ENCODE data around the gene POLR2J3. TPM values are rescaled to one million over a fixed set of nuclear protein-coding genes. Genes with fewer than 3 reads are reported as not detected.
A peak's percentile ranks its signal among the peaks of the same experiment; 100 is the strongest.
"Not testable (repeated sequence)": the region's sequence is repeated elsewhere in the genome, so short reads cannot be mapped to it uniquely, and the experiment has no call there.

The POLR2J3 gene
- total RNA-seq, result 192 and 217 TPM in 2 replicates
- 43.5 TPM for total RNA-seq (2013)
- polyA plus RNA-seq, result 76.7 and 166 TPM in 2 replicates
- polyA minus RNA-seq, result 85.1 and 195 TPM in 2 replicates

DNA sequence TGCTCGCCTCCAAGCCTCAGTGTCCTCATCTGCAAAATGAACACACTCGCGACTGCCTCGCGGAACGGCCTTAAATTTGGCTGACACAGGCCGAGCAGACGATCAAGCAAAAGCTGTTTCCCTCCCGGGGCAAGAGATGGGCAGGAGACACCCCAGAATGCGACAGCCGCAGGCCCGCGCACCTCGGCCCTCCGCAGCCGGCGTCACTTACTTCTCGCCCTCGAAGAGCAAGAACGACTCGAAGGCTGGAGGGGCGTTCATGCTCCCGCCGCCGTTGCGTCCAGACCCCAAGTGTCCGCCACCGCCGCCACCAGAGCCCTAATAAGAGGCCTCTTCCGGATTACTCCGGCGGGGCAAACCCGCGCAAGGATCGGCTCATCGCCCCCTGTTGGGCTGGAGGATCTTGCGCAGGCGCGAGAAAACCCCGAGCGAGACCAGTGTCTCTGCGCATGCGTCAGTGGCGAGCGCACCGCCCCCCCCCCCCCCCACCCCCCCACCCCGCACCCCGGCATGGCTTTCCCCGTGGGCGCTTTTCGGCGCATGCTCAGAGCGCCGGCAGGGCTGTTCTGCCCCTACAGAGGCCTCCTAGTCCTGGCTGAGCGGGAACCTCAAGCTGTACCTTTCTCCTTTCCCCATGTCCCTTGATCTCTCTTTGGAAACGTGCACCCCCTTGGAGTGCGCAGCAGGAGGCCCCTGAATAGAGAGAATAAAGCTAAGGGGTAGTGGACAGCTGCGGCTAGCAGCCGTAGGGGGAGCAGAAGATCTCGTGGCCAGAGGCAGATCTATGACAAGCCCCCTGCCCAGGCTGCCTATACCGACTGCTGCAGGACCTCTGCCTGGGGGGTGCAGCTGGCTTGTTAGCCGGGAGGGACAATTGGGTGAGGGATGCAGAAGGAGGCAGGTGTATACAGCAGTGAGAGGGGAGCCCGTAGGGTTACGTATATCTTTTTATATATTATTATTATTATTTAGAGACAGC is at the start of gene POLR2J3:
TSS of gene POLR2J3 (minus strand) at position 323 of the 979 bp plus-strand sequence. CDS start at position 261, 62 bp downstream.
- H3K27me3 ChIP-seq (replicated peaks in 1 of 4; ENCODE audit: control extremely low read depth in 1 of 4, control insufficient read depth in 3 of 4, insufficient read depth in 4 of 4, low read length in 3 of 4); H3K36me3 ChIP-seq (replicated peaks in 1 of 2; ENCODE audit: control extremely low read depth in 1 of 2, control insufficient read depth in 1 of 2, extremely low read depth in 1 of 2, insufficient read depth in 2 of 2, low read length in 1 of 2); H4K20me1 ChIP-seq (ENCODE audit: control insufficient read depth, insufficient read depth, low read length, poor library complexity, severe bottlenecking); intact Hi-C loops (cut with micrococcal nuclease); H3K79me2 ChIP-seq (ENCODE audit: control insufficient read depth, insufficient read depth, low read length); H3K9me3 ChIP-seq (ENCODE audit: control extremely low read depth in 1 of 3, control insufficient read depth in 2 of 3, insufficient read depth in 1 of 3, low read length in 2 of 3); H3K4me1 ChIP-seq (ENCODE audit: control insufficient read depth in 2 of 2, insufficient read depth in 2 of 2, low read length in 2 of 2); H3K27me3 Mint-ChIP-seq; H3K4me1 Mint-ChIP-seq; H3K9me3 Mint-ChIP-seq (ENCODE audit: insufficient read depth); CTCF ChIA-PET; POLR2A ChIA-PET; H3K4me2 ChIP-seq (replicated peaks; ENCODE audit: low read depth, low read length, poor library complexity, severe bottlenecking): not testable (repeated sequence)
- Histone ChIP-seq H2AFZ (ENCODE audit: insufficient read depth, low read depth, low read length, poor library complexity, severe bottlenecking) (peak within 1 kb of the TSS; percentile 77), H3K4me3 (ENCODE audit: control extremely low read depth in 1 of 5, extremely low read depth in 1 of 5, insufficient read depth in 1 of 5, low read depth in 2 of 5, low read length in 4 of 5) (peak within 1 kb of the TSS in 4 of 5 experiments; percentile 55 to 80 (median 60)), H3K27ac (ENCODE audit: low read length in 2 of 2) (peak within 1 kb of the TSS; percentile 49 to 63), H3K9ac (ENCODE audit: low read length) (peak within 1 kb of the TSS; percentile 72)
- peak within 1 kb of the TSS; percentile 91 for H3K4me3 Mint-ChIP-seq
- 1% methylated on average over 34 of the region's 64 CpGs for WGBS (ENCODE audit: insufficient coverage)
- H3K27ac Mint-ChIP-seq, result peak within 1 kb of the TSS; percentile 93
- peak; percentile 95 for ATAC-seq (ENCODE audit: low read depth)
- TF ChIP-seq, protein P1, sequence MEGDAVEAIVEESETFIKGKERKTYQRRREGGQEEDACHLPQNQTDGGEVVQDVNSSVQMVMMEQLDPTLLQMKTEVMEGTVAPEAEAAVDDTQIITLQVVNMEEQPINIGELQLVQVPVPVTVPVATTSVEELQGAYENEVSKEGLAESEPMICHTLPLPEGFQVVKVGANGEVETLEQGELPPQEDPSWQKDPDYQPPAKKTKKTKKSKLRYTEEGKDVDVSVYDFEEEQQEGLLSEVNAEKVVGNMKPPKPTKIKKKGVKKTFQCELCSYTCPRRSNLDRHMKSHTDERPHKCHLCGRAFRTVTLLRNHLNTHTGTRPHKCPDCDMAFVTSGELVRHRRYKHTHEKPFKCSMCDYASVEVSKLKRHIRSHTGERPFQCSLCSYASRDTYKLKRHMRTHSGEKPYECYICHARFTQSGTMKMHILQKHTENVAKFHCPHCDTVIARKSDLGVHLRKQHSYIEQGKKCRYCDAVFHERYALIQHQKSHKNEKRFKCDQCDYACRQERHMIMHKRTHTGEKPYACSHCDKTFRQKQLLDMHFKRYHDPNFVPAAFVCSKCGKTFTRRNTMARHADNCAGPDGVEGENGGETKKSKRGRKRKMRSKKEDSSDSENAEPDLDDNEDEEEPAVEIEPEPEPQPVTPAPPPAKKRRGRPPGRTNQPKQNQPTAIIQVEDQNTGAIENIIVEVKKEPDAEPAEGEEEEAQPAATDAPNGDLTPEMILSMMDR (IDR thresholded peaks at IDR 0.05), result peak; percentile 73
- peak; percentile 96 for DNase-seq

DNA sequence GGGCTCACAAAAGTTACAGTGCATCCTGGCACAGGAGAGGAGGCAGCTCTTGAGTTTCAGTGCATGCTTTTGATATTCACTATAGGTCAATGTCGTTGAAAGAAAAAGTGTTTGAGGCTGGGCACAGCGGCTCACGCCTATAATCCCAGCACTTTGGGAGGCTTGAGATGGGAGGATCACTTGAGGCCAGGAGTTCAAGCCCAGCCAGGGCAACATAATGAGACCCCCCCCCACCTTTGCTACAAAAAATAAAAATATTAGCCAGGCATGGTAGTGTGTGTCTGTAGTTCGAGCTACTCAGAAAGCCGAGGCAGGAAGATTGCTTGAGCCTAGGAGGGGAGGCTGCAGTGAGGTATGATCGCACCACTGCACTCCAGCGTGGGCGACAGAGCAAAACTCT is 45.7 kb upstream of the POLR2J3 start:
- H3K4me2 ChIP-seq (replicated peaks; ENCODE audit: low read depth, low read length, poor library complexity, severe bottlenecking); H3K4me3 Mint-ChIP-seq; H3K27ac Mint-ChIP-seq; H4K20me1 ChIP-seq (ENCODE audit: control insufficient read depth, insufficient read depth, low read length, poor library complexity, severe bottlenecking); CTCF ChIA-PET; H3K9ac ChIP-seq (ENCODE audit: low read length); H3K4me1 Mint-ChIP-seq; H3K4me1 ChIP-seq (ENCODE audit: control insufficient read depth in 2 of 2, insufficient read depth in 2 of 2, low read length in 2 of 2); H3K9me3 ChIP-seq (ENCODE audit: control extremely low read depth in 1 of 3, control insufficient read depth in 2 of 3, insufficient read depth in 1 of 3, low read length in 2 of 3); H3K4me3 ChIP-seq (ENCODE audit: control extremely low read depth in 1 of 5, extremely low read depth in 1 of 5, insufficient read depth in 1 of 5, low read depth in 2 of 5, low read length in 4 of 5); H2AFZ ChIP-seq (ENCODE audit: insufficient read depth, low read depth, low read length, poor library complexity, severe bottlenecking); intact Hi-C loops (cut with micrococcal nuclease); H3K27ac ChIP-seq (ENCODE audit: low read length in 2 of 2); ATAC-seq (ENCODE audit: low read depth); H3K36me3 ChIP-seq (replicated peaks in 1 of 2; ENCODE audit: control extremely low read depth in 1 of 2, control insufficient read depth in 1 of 2, extremely low read depth in 1 of 2, insufficient read depth in 2 of 2, low read length in 1 of 2); POLR2A ChIA-PET; H3K27me3 Mint-ChIP-seq; H3K27me3 ChIP-seq (replicated peaks in 1 of 4; ENCODE audit: control extremely low read depth in 1 of 4, control insufficient read depth in 3 of 4, insufficient read depth in 4 of 4, low read length in 3 of 4); H3K9me3 Mint-ChIP-seq (ENCODE audit: insufficient read depth); H3K79me2 ChIP-seq (ENCODE audit: control insufficient read depth, insufficient read depth, low read length): not testable (repeated sequence)
- peak; percentile 2 for DNase-seq
- no CpG with 5 or more reads among the region's 8 CpGs for WGBS (ENCODE audit: insufficient coverage)

DNA sequence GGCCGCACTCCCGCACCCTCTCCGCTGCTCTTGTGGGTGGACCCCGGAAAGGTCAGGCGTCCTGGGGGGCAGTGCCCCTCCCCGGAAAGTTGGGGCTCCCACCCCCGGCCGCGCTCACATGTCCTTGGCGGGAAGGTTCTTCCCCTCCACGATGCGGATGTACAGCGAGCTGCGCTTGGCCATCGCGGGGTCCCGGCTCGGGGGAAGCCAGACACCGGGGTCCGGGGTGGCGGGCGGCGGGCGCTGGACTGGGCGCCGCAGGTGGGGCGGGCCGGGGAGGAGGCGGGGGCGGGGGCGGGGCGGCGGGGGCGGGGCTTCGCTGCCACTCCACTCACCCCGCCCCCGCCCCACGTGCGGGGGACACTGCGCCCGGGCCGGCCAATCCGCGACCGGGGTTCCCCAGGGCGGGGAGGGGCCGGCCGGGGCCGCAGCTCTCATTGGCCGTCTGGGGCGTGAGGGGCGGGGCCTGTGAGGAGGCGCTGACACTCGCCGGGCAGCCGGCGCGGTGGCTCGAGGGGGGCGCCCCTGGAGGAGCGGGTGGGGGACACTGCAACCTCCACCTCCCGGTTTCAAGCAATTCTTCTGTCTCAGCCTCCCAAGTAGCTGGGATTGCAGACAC is 44.2 kb upstream of the POLR2J3 start, which contains the start of gene RASA4:
TSS of gene RASA4 (minus strand) at position 250 of the 619 bp plus-strand sequence. CDS start at position 183, 67 bp downstream.
- peak within 1 kb of the TSS; percentile 53 for H3K4me3 Mint-ChIP-seq
- H3K27ac Mint-ChIP-seq; H3K9me3 Mint-ChIP-seq (ENCODE audit: insufficient read depth); H3K4me1 Mint-ChIP-seq; H3K36me3 ChIP-seq (replicated peaks in 1 of 2; ENCODE audit: control extremely low read depth in 1 of 2, control insufficient read depth in 1 of 2, extremely low read depth in 1 of 2, insufficient read depth in 2 of 2, low read length in 1 of 2); H3K27ac ChIP-seq (ENCODE audit: low read length in 2 of 2); H4K20me1 ChIP-seq (ENCODE audit: control insufficient read depth, insufficient read depth, low read length, poor library complexity, severe bottlenecking); H2AFZ ChIP-seq (ENCODE audit: insufficient read depth, low read depth, low read length, poor library complexity, severe bottlenecking); H3K9ac ChIP-seq (ENCODE audit: low read length); H3K27me3 Mint-ChIP-seq; CTCF ChIA-PET; H3K9me3 ChIP-seq (ENCODE audit: control extremely low read depth in 1 of 3, control insufficient read depth in 2 of 3, insufficient read depth in 1 of 3, low read length in 2 of 3); POLR2A ChIA-PET; H3K79me2 ChIP-seq (ENCODE audit: control insufficient read depth, insufficient read depth, low read length); H3K27me3 ChIP-seq (replicated peaks in 1 of 4; ENCODE audit: control extremely low read depth in 1 of 4, control insufficient read depth in 3 of 4, insufficient read depth in 4 of 4, low read length in 3 of 4); intact Hi-C loops (cut with micrococcal nuclease): not testable (repeated sequence)
- DNase-seq, result peak; percentile 49
- Histone ChIP-seq H3K4me2 (replicated peaks; ENCODE audit: low read depth, low read length, poor library complexity, severe bottlenecking) (peak within 1 kb of the TSS; percentile 33), H3K4me3 (ENCODE audit: control extremely low read depth in 1 of 5, extremely low read depth in 1 of 5, insufficient read depth in 1 of 5, low read depth in 2 of 5, low read length in 4 of 5) (peak within 1 kb of the TSS in 3 of 5 experiments; percentile 38 to 51 (median 39)), H3K4me1 (ENCODE audit: control insufficient read depth in 2 of 2, insufficient read depth in 2 of 2, low read length in 2 of 2) (peaks cover 0 to 14% of the 10 kb centered on the region in 2 donors)
- WGBS (ENCODE audit: insufficient coverage), result under 1% methylated on average over 14 of the region's 62 CpGs
- peak; percentile 95 for ATAC-seq (ENCODE audit: low read depth)

All from B cell (primary cell).